OCI-LY3 (cell line): ENCODE data around the gene METTL1.

Experiments
- H2AFZ ChIP-seq: fragments of 200-600, 300-600 bp; shearing (Covaris generic); 2 replicates; pipeline ENCODE4 v1.6.0; 2014; ENCODE audit warnings: antibody characterized with exemption, low read depth, low read length
- H3K27ac ChIP-seq: fragments of 200-600, 300-600 bp; sonication (generic); 2 replicates; pipeline ENCODE4 v1.5.1; 2014; ENCODE audit warnings: mild to moderate bottlenecking, low read length, moderate library complexity, mixed read lengths
- H3K27me3 ChIP-seq: fragments of 200-600, 300-600 bp; sonication (generic); 2 replicates; pipeline ENCODE4 v1.6.1; 2014; ENCODE audit warnings: low read depth, low read length, mixed read lengths
- H3K36me3 ChIP-seq: fragments of 200-600, 300-600 bp; sonication (generic); replicated peaks from 2 replicates; pipeline ENCODE3; 2014; ENCODE audit warnings: low read depth, low read length, mixed read lengths
- H3K4me1 ChIP-seq: fragments of 300-600, 200-600 bp; sonication (generic); 2 replicates; pipeline ENCODE4 v1.6.1; 2014; ENCODE audit warnings: low read length, mixed read lengths
- H3K4me2 ChIP-seq: fragments of 200-600, 300-600 bp; sonication (generic); 2 replicates; pipeline ENCODE4 v1.6.1; 2014; ENCODE audit warnings: low read length, mixed read lengths
- H3K4me3 ChIP-seq: fragments of 300-600, 200-600 bp; sonication (generic); 2 replicates; pipeline ENCODE4 v1.5.1; 2014; ENCODE audit warnings: antibody characterized with exemption, mild to moderate bottlenecking, low read length, moderate library complexity
- H3K79me2 ChIP-seq: fragments of 300-600, 200-600 bp; shearing (Covaris generic); 2 replicates; pipeline ENCODE4 v1.6.1; 2014; ENCODE audit warnings: mild to moderate bottlenecking, low read length, mixed read lengths
- H3K9ac ChIP-seq: fragments of 300-600, 200-600 bp; shearing (Covaris generic); 2 replicates; pipeline ENCODE4 v1.6.0; 2014; ENCODE audit warnings: mild to moderate bottlenecking, low read length, moderate library complexity
- H3K9me3 ChIP-seq: fragments of 200-600, 300-600 bp; shearing (Covaris generic); 2 replicates; pipeline ENCODE4 v1.6.1; 2014; ENCODE audit warnings: low read length, mixed read lengths; ENCODE audit not compliant: insufficient read depth
- H4K20me1 ChIP-seq: fragments of 200-600, 300-600 bp; sonication (generic); 2 replicates; pipeline ENCODE4 v1.6.1; 2016; ENCODE audit warnings: low read length, mixed read lengths; ENCODE audit not compliant: insufficient read depth
- EZH2phosphoT487 ChIP-seq: fragments of 200-600 bp; shearing (Covaris generic); IDR thresholded peaks from 2 replicates; pipeline ENCODE4 v1.6.1; 2018; ENCODE audit warnings: antibody characterized with exemption, mixed run types, low read depth
- TF ChIP-seq, protein P1 (sequence below): fragments of 200-600, 300-600 bp; sonication (generic); IDR thresholded peaks from 2 replicates; pipeline ENCODE4 v1.5.1; 2014; ENCODE audit warnings: antibody characterized with exemption, low read length, low read depth

The METTL1 gene

DNA sequence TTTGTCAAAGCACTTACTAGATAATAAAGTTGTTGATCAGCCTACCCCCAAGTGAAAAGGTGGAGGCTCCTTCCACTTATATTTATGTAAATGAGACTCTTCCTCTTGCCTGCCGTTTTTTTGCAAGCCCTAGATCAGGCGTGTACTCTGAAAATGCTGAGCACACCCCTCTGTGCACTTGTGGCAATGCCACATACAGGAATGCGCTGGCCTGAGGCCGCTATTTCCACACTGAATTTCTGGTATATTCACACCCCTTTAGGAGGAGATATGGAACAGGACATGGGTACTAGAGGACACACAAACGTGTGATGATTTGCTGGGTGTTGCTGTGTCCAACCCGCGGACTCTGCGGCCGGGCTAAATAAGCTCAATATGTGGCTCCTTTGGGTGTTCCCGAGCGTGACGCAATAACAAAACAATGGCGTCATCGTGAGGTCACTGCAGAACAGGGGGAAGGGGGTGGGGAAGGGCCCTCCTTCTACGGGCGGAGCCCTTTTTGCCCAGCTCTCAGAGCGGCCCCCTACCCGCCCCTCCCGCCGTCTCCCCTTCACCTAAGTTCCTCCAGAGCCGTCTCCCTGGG is 27.6 kb downstream of the METTL1 start:
- peak overlapping the region; percentile 97 for H3K4me3 ChIP-seq
- peaks cover 30% of the 10 kb centered on the region for H3K4me1 ChIP-seq
- H3K36me3 ChIP-seq: peaks cover 26% of the 10 kb centered on the region
- TF ChIP-seq EZH2phosphoT487: no peak
- TF ChIP-seq, protein P1, sequence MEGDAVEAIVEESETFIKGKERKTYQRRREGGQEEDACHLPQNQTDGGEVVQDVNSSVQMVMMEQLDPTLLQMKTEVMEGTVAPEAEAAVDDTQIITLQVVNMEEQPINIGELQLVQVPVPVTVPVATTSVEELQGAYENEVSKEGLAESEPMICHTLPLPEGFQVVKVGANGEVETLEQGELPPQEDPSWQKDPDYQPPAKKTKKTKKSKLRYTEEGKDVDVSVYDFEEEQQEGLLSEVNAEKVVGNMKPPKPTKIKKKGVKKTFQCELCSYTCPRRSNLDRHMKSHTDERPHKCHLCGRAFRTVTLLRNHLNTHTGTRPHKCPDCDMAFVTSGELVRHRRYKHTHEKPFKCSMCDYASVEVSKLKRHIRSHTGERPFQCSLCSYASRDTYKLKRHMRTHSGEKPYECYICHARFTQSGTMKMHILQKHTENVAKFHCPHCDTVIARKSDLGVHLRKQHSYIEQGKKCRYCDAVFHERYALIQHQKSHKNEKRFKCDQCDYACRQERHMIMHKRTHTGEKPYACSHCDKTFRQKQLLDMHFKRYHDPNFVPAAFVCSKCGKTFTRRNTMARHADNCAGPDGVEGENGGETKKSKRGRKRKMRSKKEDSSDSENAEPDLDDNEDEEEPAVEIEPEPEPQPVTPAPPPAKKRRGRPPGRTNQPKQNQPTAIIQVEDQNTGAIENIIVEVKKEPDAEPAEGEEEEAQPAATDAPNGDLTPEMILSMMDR: no peak
- H3K4me2 ChIP-seq: peak overlapping the region; percentile 87
- no peaks in the 10 kb centered on the region for H3K9me3 ChIP-seq
- H3K27me3 ChIP-seq: no peaks in the 10 kb centered on the region
- H3K27ac ChIP-seq: peak overlapping the region; percentile 81
- H2AFZ ChIP-seq: peak overlapping the region; percentile 72; the same call in 1 of the 2 replicates
- no peaks in the 10 kb centered on the region for H4K20me1 ChIP-seq
- H3K79me2 ChIP-seq: peaks cover 26% of the 10 kb centered on the region
- H3K9ac ChIP-seq: peak overlapping the region; percentile 99

DNA sequence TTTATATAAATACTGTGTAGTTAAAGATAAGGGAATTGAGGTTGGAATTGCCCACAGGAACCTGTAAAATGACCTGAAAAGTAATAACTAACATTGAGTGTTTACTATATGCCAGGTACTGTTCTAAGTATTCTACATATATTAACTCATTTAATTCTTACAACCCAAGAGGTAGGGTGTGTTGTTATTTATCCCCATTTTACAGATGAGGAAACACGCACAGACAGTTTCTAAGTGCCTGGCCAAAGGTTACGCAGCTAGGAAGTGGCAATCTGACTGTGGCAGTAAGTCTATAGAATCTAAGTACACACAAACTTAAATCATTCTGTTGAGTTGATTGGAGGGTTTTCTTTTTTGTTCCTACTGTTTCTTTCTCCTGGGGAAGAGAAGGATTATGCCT is 28.1 kb downstream of the METTL1 start:
- no peaks in the 10 kb centered on the region for H3K9me3 ChIP-seq
- H2AFZ ChIP-seq: peak overlapping the region; percentile 72; the same call in 1 of the 2 replicates
- H3K4me3 ChIP-seq: peak overlapping the region; percentile 97
- peak overlapping the region; percentile 99 for H3K9ac ChIP-seq
- H3K27me3 ChIP-seq: no peaks in the 10 kb centered on the region
- peaks cover 22% of the 10 kb centered on the region for H3K79me2 ChIP-seq
- peaks cover 21% of the 10 kb centered on the region for H3K36me3 ChIP-seq
- H3K4me1 ChIP-seq: peaks cover 30% of the 10 kb centered on the region
- H3K4me2 ChIP-seq: peak overlapping the region; percentile 87
- H3K27ac ChIP-seq: no peak overlapping the region
- no peak for TF ChIP-seq EZH2phosphoT487
- TF ChIP-seq, protein P1: no peak
- H4K20me1 ChIP-seq: no peaks in the 10 kb centered on the region

DNA sequence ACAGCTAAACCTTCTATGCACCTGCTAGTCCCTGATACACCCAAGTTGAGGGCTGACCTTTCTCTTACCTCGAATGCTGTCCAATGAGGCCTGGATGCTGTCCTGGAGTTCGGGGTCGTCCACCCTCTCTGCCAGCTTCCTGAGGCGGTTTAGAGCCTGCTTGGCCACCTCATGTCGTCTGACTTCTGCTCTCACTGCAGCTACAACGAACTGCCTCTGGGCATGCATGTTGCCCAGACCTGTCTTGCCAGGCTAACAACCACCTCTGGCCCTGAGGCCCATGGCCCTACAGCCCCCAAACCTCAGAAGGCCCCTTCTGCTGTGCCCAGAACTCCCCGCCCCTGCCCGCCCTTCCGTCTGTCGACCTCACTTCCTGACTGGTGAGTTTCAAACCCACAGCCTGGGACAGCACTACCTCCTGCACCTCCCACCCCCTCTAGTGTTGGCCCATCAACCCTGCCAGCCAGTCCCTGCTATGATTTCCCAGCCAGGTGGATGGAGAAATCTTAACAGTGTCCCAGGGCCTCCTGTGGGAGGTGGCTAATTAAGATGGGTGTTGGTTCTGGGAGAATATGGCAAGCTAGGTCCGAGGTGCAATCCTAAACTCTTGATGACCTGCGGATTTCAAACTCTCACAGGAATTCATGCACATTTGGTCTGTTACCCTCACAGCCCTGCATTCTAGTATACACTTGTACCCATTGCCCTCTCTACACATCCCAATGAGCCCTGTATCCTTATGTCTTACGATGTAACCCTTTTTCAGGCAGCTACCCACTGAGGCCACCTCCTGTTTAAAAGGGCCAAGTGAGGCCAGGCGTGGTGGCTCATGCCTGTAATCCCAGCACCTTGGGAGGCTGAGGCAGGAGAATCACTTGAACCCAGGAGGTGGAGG is 29.8 kb downstream of the METTL1 start:
- Histone ChIP-seq H3K9ac (peak overlapping the region; percentile 85), H3K4me3 (peak overlapping the region; percentile 89), H2AFZ (peak overlapping the region; percentile 43), H3K79me2 (peaks cover 22% of the 10 kb centered on the region), H4K20me1 (no peaks in the 10 kb centered on the region), H3K36me3 (peaks cover 10% of the 10 kb centered on the region), H3K4me1 (peaks cover 27% of the 10 kb centered on the region), H3K27me3 (no peaks in the 10 kb centered on the region), H3K9me3 (no peaks in the 10 kb centered on the region), H3K27ac (peak overlapping the region; percentile 19; the same call in 1 of the 2 replicates), H3K4me2 (peak overlapping the region; percentile 78)
- TF ChIP-seq, protein P1: peak; percentile 51
- no peak for TF ChIP-seq EZH2phosphoT487

DNA sequence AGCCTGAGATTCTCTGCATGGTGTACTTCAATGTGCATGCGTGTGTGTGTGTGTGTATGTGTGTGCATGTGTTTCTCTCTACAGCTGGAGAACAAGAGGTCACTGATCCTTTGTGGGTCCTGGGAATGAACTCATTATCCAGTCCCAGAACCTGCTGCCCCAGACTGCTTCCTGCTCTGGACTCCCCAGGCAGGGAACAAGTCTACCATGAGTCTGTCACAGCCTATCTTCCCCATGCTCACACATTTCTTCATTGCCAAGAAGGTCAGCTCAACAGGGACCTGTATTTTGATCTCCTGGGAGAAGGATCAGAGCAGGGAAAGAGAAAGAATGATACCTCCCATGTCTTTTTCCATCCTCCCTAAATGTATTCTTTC is 30.5 kb downstream of the METTL1 start:
- H4K20me1 ChIP-seq: no peaks in the 10 kb centered on the region
- peak overlapping the region; percentile 85 for H3K9ac ChIP-seq
- no peak overlapping the region for H3K27ac ChIP-seq
- peak overlapping the region; percentile 78 for H3K4me2 ChIP-seq
- H3K9me3 ChIP-seq: no peaks in the 10 kb centered on the region
- no peaks in the 10 kb centered on the region for H3K27me3 ChIP-seq
- TF ChIP-seq, protein P1: no peak
- TF ChIP-seq EZH2phosphoT487: no peak
- H3K36me3 ChIP-seq: peaks cover 5% of the 10 kb centered on the region
- peaks cover 27% of the 10 kb centered on the region for H3K4me1 ChIP-seq
- H3K4me3 ChIP-seq: peak overlapping the region; percentile 89
- H2AFZ ChIP-seq: 0 out of 2 replicates have a peak overlapping the region, but pooled peaks have one; percentile 43
- peaks cover 22% of the 10 kb centered on the region for H3K79me2 ChIP-seq
